Measurements from ENCODE around the gene FOXJ1.

FOXJ1 gene

GRCh38 chr17:76139801-76140660 is 1.0 kb downstream of the FOXJ1 start:
- peak; percentile 37 for DNase-seq

DNA sequence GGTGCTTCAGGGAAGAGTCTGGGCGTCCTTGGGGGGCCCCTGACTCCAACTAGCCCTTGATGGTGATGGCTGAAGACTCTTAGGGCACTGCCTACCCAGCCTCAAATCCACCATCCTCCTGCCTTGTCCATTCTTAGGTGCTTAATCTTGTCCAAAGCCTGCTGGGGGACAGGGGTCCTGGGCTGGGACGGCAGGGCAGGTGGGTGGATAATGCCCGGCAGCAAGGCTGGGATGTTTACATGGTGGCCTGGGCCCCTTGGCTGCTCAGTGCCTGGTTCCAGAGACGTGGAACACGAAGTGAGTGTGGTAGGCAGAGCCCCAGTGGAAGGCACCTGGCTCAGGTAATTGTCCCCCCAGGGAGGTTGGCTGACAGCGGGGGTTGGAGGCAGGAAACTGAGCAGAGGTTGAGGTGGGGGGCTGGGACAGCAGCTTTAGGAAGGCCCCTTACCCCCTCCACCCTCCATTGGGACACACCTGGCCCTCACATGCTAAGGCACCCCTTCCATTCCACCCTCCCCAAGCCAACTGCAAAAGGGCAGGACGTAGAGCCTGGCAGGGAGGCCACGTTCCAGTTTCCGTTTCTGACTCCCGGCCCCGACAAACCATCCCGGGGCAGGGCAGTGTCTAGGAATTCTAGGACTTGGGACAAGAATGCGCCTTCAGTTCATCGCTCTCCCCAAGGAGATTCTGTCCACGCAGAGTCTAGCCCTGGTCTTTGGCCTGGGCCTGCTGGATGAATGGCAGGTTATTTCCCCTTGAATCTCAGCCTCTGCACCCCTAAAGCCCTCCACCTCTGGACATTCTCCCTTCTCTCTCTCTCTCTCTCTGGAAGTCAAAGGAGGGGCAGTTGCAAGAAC is 1.9 kb downstream of the FOXJ1 start:
- DNase-seq = no peak

GRCh38 chr17:76138234-76138895 is 2.7 kb downstream of the FOXJ1 start:
- DNase-seq = no peak

DNA sequence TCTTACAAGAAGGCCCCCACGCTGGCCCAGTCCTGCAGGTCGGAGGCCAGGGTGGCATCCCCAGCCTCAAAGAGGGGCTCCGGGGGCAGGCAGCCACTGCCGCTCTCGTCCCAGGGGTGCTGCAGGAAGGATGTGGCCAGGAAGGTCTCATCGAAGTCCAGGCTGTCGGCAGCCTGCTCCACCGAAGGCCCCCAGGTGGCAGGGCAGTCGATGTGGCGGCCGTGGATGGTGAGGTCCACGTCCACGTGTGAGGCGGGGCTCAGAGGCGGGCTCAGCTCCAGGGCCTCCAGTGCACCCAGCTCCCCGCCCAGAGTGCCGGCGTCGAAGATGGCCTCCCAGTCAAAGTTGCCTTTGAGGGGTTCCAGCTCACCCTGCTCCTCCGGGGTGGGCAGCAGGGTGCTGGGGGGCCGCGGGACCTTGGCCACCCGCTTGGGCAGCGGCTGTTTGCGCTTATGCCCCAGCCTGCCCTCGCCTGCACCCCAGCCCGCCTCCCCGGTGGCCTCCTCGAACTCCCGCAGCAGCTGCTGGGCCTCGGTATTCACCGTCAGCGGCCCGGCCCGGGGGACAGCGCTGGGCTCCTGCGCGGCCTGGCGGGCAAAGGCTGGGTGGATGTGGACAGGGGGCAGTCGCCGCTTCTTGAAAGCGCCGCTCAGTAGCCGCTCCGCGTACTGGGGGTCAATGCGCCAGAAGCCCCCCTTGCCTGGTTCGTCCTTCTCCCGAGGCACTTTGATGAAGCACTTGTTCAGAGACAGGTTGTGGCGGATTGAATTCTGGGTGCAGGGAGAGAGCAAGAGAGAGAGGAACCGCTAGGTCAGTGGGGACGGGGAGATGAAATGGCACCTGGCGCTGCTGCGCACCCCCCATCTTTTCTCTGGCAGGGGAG is 3.5 kb downstream of the FOXJ1 start:
- DNase-seq = no peak

- no peak for DNase-seq
Measured at GRCh38 chr17:76137001-76137350, 4.1 kb downstream of the FOXJ1 start.

GRCh38 chr17:76136276-76137000 is 4.6 kb downstream of the FOXJ1 start:
- DNase-seq = no peak

- no peak for DNase-seq
Measured at GRCh38 chr17:76135810-76136188, 5.2 kb downstream of the FOXJ1 start.

DNA sequence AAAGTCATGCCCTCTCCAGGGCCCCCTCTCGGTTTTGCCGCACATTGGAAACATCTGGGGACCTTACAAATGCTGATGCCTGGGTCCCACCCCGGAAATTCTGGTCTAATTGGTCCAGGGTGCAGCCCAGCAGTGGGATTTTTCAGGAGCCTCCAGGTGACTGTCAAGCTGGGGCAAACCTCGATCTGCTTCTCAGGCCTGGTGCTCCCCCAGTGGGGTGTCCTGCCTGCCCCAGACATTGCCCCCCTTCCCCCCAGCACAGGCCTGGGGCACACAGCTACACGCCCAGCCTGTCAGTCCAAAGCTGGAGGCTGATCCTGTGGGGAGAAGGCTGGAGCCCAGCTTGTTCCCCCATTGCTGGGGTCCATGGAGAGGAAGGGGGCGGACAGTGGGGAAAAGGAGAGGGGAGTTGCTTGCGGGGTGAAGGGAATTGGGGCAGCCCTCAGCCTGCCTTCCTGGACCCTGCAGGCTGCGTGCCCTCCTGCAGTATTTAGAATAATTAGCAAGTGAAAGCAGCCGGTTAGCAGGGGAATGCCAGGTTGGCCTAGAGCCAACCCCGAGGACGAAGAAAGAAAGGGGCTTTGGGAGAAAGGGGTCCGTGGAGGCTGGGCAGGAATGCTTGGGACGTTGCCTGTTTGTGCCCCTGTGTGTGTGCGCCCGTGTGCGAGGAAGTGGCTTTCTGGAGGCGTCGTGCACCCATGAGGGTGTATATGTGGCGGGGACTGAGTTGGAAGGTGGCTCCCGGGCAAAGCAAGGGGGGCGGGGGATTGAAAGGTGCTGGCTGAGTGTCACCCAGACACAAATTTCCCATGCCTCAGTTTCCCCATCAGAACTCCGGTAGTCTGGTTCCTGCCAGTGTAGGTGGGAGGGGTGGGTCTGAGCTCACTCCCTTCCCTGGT is 5.9 kb downstream of the FOXJ1 start:
- DNase-seq = no peak

DNA sequence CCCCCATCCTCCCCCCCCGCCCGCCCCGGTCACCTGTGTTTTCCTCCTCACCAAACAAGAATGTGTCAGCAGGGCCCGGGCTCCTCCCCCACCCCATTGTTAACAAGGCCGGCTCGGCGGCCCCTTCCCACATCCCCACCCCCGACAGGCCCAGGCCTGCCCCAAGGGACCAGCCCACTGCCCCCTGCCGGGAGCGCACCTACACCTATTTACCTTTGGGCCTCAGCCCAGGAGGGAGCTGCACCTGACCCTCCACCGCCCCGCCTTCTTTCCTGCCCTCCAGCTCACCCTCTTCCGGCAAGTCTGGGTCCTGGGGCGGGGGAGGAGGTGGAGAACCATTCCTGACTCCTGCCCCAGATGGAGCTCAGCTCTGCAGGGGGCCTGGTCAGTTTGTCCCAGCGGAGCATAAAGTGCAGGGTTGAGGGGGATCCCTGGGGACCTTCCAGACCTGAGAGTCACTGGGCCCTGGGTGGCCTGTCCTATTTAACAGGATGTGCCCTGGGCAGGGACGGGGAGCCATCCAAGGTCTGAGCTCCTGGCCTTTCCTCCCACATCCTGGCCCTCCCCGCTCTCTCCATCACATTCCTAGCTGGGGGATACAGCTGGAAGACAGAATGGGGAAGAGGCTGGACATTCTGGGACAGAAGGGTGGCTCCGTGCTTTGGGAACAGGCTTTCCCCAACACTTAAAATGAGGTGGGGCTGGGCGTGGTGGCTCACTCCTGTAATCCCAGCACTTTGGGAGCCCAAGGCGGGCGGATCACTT is 8.3 kb downstream of the FOXJ1 start:
- no peak for DNase-seq

DNA sequence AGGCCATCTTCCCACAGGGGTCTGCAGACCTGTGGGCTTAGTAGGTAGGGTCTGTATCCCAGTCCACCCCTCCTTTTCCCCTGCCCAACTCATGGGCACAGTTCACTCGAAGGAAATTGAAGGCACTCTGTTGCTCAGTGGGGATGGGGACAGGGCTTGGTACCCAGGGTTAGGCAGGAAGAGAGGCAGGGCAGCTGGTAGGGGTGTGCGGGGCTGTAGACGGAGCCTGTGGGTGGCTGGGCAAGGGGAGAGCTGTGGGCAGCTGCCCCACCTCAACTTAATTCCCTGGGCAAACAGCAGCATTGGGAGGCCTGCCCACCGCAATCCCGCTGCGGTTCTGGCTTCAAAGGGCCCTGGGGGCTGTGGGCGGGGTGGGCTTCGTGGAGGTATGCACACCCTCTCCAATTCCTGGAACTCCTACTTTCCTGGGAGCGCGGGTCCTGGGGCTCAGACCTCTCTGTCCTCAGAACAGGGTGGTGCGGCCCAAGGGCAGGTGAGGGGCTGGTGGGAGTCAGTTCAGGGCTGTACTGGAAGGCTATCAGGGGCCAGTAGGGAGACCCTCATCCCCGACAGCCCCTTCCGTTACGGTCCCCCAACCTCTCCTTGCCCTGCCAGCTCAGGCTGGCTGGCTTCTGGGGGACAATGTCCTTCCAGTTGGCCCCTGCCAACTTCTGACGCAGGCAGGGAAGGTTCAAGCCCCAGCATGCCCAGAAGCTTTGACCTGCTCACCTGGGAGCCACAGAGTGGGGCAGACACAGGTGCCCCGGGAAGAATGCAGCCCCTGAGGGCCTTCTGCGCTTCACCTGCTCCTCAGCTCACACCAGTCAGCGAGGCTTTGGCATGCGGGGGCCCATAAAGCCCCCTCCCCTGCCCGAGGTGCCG is 9.1 kb downstream of the FOXJ1 start:
- DNase-seq = no peak

- DNase-seq = no peak
Measured at GRCh38 chr17:76131051-76131691, 9.9 kb downstream of the FOXJ1 start.

DNA sequence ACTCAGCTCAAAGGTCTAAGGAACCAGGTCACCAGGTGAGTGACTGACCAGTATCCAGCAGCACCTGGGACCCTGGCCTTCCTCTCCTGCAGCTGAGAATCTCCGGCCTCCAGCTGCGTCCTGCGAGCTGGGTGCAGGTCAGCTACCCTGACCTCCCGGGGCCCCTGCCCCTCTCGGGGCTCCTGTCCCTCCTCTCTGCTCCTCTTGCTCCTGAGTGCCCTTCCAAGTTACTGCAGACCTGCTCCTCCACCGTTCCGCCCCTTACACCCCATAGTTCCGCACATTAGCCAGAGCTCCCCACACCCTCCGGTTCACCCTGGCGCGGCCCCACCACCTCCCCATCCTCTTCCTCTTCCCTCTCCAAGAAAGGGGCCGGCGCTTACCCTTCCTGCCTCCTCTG is 10.6 kb downstream of the FOXJ1 start:
- no peak for DNase-seq

- no peak for DNase-seq
Measured at GRCh38 chr17:76125922-76126321, 15.1 kb downstream of the FOXJ1 start.

GRCh38 chr17:76125391-76125675 is 15.7 kb downstream of the FOXJ1 start:
- no peak for DNase-seq

DNA sequence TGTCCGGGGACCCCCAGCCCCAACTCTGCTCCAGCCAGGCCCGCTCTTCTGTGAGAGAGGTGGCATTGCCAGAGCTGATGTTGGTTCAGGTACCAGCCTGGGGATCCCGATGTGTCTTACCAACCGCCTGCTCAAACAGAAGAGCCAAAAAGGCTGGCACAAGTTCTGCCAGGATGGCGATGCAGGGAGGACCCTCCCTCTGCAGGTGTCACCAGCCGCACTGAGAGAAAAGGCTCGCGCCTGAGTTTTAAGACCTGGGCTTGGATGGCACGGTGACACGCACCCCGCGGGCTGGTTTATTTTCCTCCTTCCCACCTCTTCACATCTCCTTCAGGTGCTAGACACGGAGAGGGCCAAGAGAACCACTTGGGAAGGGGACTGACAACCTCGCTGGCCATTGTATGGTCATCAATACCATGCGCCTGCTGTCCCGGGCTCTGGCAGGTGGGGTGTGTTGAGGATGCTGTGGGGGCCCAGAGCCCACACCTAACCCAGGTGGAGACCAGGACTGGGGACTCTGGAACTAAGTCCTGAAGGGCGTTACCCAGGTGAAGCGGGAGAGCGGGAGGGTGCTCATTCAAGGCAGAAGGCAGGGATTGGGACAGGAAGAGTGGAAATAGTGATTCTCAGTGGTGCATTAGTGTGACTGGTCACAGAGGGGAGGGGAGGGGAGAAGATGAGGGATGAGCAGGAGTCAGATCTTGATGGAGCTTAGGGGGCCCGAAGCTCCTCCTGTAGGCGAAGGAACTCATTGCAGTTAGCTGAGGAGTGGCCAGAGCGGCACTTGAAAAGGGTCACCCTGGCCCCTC is 16.3 kb downstream of the FOXJ1 start:
- no peak for DNase-seq

DNA sequence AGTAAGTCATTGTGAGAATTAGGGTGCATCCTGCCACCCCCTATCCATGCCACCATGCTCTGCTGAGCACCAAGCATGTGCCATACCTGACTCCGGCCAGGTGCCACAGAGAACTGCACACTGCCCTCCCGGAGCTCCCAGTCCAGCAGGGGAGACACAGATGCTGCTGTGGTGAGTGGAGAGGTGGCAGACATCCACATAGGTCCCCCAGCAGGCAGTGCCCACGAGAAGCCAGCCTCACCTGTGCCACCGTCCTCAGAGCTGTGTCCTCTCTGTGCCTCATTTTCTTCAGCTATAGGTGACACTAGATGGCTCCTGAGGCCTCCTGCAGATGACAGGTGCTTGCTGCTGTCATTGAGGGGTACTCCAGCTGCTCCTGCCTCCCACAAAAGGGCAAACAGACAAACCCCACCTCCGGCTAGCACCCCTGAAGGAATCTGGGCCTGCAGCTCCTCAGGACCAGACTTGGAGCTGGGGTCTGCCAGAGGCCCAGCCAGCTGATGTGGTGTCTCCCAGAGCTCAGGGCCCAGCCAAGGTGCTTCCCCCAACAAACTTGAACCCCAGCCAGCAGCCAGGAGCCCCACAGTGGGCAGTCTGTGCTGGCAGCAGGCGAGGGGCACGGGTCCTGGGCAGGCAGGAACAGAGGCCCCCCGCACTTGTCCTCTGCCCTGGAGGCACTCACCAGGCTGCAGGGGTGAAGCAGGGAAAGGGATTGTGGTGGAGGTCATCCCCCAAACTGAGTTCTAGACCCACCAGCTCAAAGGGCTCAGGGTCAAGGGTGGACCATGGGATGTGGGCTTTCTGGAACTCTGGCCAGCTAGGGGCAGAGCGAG is 17.1 kb downstream of the FOXJ1 start:
- DNase-seq = no peak

GRCh38 chr17:76123191-76123499 is 17.9 kb downstream of the FOXJ1 start:
- no peak for DNase-seq
